HG02678 (cell line): ENCODE measurements around the gene ARL17A.
"Not testable (repeated sequence)": the region's sequence is repeated elsewhere in the genome, so short reads cannot be mapped to it uniquely, and the experiment has no call there.

Experiments used
- ATAC-seq: cut with Tn5 transposase; IDR thresholded peaks from one replicate; pipeline ENCODE4 v1.9.1; 2021; ENCODE audit warnings: mild to moderate bottlenecking, moderate library complexity; ENCODE audit not compliant: unreplicated experiment

ARL17A gene

GRCh38 chr17:46559155-46559554 lies 20.3 kb downstream of the ARL17A start:
- ATAC-seq = not testable (repeated sequence)

- ATAC-seq = not testable (repeated sequence)
Observed at GRCh38 chr17:46548607-46549006, 30.9 kb downstream of the ARL17A start.

GRCh38 chr17:46534716-46535115 lies 44.8 kb downstream of the ARL17A start:
- not testable (repeated sequence) for ATAC-seq

GRCh38 chr17:46512168-46512567 lies 67.3 kb downstream of the ARL17A start, which contains the start of gene LRRC37A2:
LRRC37A2 (plus strand) TSS chr17:46512468; CDS start chr17:46512713, 245 bp downstream.
- not testable (repeated sequence) for ATAC-seq

- ATAC-seq = not testable (repeated sequence)
Observed at GRCh38 chr17:46505896-46506295, 73.6 kb downstream of the ARL17A start.

- ATAC-seq = not testable (repeated sequence)
Observed at GRCh38 chr17:46499437-46500139, 79.9 kb downstream of the ARL17A start.

- ATAC-seq = not testable (repeated sequence)
Observed at GRCh38 chr17:46492021-46492420, 87.5 kb downstream of the ARL17A start.

- not testable (repeated sequence) for ATAC-seq
Observed at GRCh38 chr17:46481310-46481709, 98.2 kb downstream of the ARL17A start.

- ATAC-seq = not testable (repeated sequence)
Observed at GRCh38 chr17:46478823-46479222, 100.7 kb downstream of the ARL17A start.

- not testable (repeated sequence) for ATAC-seq
Observed at GRCh38 chr17:46475583-46475982, 103.9 kb downstream of the ARL17A start.

- ATAC-seq = not testable (repeated sequence)
Observed at GRCh38 chr17:46474489-46474888, 105.0 kb downstream of the ARL17A start.

- ATAC-seq = not testable (repeated sequence)
Observed at GRCh38 chr17:46467618-46468017, 111.9 kb downstream of the ARL17A start.
